ENCODE data around the gene TRIM40.

The TRIM40 gene

DNA sequence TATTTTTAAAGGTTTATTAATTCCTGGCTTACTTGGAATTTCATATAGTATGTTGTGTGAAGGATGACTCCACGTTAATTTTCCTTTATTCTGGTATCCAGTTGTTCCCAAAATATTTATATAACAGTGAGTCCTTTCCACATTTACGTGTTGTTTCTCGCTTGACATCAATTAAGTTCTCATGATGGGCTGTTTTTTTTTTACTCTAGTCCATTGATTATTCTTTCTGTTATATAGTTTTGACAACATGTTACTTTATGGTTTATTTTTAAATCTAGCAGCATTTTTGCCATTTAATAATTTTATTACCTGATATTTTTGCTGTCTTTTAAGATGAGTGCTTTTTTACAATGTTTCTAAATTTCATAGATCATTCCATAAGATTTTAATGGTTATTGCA is 6.7 kb downstream of the TRIM40 start:
- H2BK5ac ChIP-seq (ENCODE audit: low read depth, low read length, poor library complexity, severe bottlenecking), result no peak overlapping the region
- no CpG with 5 or more reads among the region's 3 CpGs for WGBS
- H3K36me3 ChIP-seq (ENCODE audit: control insufficient read depth in 1 of 2, insufficient read depth in 2 of 2, low read depth in 1 of 2, low read length in 2 of 2), result no peaks in the 10 kb centered on the region
- H4K91ac ChIP-seq (ENCODE audit: low read length), result no peak overlapping the region
- H3K27me3 ChIP-seq (ENCODE audit: control insufficient read depth in 1 of 2, insufficient read depth in 1 of 2, low read length in 2 of 2), result peaks cover 36 to 44% of the 10 kb centered on the region in 2 experiments
- H3K14ac ChIP-seq (ENCODE audit: low read length in 2 of 2), result no peak overlapping the region
- no peak overlapping the region for H3K9ac ChIP-seq (ENCODE audit: low read length)
- H3K4me1 ChIP-seq (ENCODE audit: control insufficient read depth, insufficient read depth, low read depth, low read length), result no peaks in the 10 kb centered on the region
- H2BK15ac ChIP-seq (ENCODE audit: low read depth, poor library complexity, severe bottlenecking), result no peak overlapping the region
- H3K4me2 ChIP-seq (ENCODE audit: low read length, poor library complexity, severe bottlenecking), result no peak overlapping the region
- no peaks in the 10 kb centered on the region for H3K79me1 ChIP-seq (replicated peaks; ENCODE audit: low read length, poor library complexity, severe bottlenecking)
- no peak overlapping the region for H4K8ac ChIP-seq (ENCODE audit: low read length)
- H3K18ac ChIP-seq (ENCODE audit: low read depth in 1 of 2, low read length in 2 of 2), result no peak overlapping the region
- no peak overlapping the region for H3K23ac ChIP-seq (ENCODE audit: low read length in 2 of 2)
- no peak overlapping the region for H2BK12ac ChIP-seq (ENCODE audit: low read length in 2 of 2)
- H2BK120ac ChIP-seq (ENCODE audit: low read depth, low read length), result no peak overlapping the region
- H3K4me3 ChIP-seq (ENCODE audit: insufficient read depth in 1 of 2, low read depth in 1 of 2, low read length in 2 of 2), result no peak overlapping the region
- no peaks in the 10 kb centered on the region for H3K9me3 ChIP-seq (ENCODE audit: control insufficient read depth, low read length)
- no peak overlapping the region for H3K27ac ChIP-seq (ENCODE audit: low read length, poor library complexity, severe bottlenecking)
- no peak overlapping the region for H2AK5ac ChIP-seq (ENCODE audit: low read length, severe bottlenecking)
- DNase-seq, result no peak
- H3K4ac ChIP-seq (ENCODE audit: low read depth in 1 of 2, low read length in 2 of 2), result no peak overlapping the region
- H2AFZ ChIP-seq (ENCODE audit: low read depth, low read length), result no peak overlapping the region

DNA sequence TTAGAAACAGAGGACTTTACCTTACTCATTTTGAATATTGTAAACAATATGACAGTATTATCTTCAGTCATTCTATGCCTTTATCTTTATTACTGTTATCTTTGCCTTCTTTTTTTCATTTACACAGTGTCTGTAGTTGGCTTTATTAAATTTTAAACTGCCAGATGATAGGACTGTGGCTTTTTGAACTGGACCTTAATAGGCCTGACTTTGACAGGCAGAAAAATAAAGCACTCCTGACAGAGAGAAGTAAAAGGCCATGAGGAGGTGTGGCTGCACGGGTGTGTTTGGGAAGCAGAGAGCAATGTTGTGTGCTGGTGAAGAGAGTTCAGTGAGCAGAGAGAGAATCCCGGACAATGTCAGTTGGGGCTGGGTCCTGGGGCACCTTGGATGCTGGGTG is 7.8 kb downstream of the TRIM40 start:
- H3K23ac ChIP-seq (ENCODE audit: low read length in 2 of 2), result no peak overlapping the region
- no peak overlapping the region for H3K4ac ChIP-seq (ENCODE audit: low read depth in 1 of 2, low read length in 2 of 2)
- H2AFZ ChIP-seq (ENCODE audit: low read depth, low read length), result no peak overlapping the region
- no peaks in the 10 kb centered on the region for H3K9me3 ChIP-seq (ENCODE audit: control insufficient read depth, low read length)
- H3K4me3 ChIP-seq (ENCODE audit: insufficient read depth in 1 of 2, low read depth in 1 of 2, low read length in 2 of 2), result no peak overlapping the region
- H2BK15ac ChIP-seq (ENCODE audit: low read depth, poor library complexity, severe bottlenecking), result no peak overlapping the region
- no peaks in the 10 kb centered on the region for H3K36me3 ChIP-seq (ENCODE audit: control insufficient read depth in 1 of 2, insufficient read depth in 2 of 2, low read depth in 1 of 2, low read length in 2 of 2)
- H3K79me1 ChIP-seq (replicated peaks; ENCODE audit: low read length, poor library complexity, severe bottlenecking), result no peaks in the 10 kb centered on the region
- H3K18ac ChIP-seq (ENCODE audit: low read depth in 1 of 2, low read length in 2 of 2), result no peak overlapping the region
- no peak overlapping the region for H2BK120ac ChIP-seq (ENCODE audit: low read depth, low read length)
- no peak overlapping the region for H3K14ac ChIP-seq (ENCODE audit: low read length in 2 of 2)
- H2AK5ac ChIP-seq (ENCODE audit: low read length, severe bottlenecking), result no peak overlapping the region
- H3K9ac ChIP-seq (ENCODE audit: low read length), result no peak overlapping the region
- no peak for DNase-seq
- peaks cover 36 to 51% of the 10 kb centered on the region in 2 experiments for H3K27me3 ChIP-seq (ENCODE audit: control insufficient read depth in 1 of 2, insufficient read depth in 1 of 2, low read length in 2 of 2)
- H2BK12ac ChIP-seq (ENCODE audit: low read length in 2 of 2), result no peak overlapping the region
- no peak overlapping the region for H2BK5ac ChIP-seq (ENCODE audit: low read depth, low read length, poor library complexity, severe bottlenecking)
- 60% methylated on average over 2 of the region's 2 CpGs for WGBS
- no peaks in the 10 kb centered on the region for H3K4me1 ChIP-seq (ENCODE audit: control insufficient read depth, insufficient read depth, low read depth, low read length)
- no peak overlapping the region for H3K27ac ChIP-seq (ENCODE audit: low read length, poor library complexity, severe bottlenecking)
- H3K4me2 ChIP-seq (ENCODE audit: low read length, poor library complexity, severe bottlenecking), result no peak overlapping the region
- H4K8ac ChIP-seq (ENCODE audit: low read length), result no peak overlapping the region
- no peak overlapping the region for H4K91ac ChIP-seq (ENCODE audit: low read length)

DNA sequence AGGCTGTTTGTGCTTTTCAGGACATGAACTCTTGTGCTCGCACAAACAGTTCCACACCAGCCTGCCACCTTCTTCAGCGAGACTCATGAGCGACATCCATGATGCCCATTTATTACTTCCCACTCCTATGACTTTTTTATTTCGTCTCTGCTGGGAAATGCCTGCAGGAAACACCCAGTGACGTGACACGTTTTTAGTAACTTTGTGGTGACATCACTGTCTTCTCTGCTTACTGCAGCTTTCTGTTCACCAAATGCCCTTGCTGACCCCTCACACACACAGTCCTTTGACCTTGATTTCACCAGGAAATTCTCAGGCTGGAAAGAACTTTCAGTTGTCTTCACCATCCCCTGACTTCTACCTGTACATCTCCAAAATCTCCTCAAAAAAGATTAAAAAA is 8.9 kb downstream of the TRIM40 start:
- Histone ChIP-seq H3K36me3 (ENCODE audit: control insufficient read depth in 1 of 2, insufficient read depth in 2 of 2, low read depth in 1 of 2, low read length in 2 of 2) (no peaks in the 10 kb centered on the region), H3K4me3 (ENCODE audit: insufficient read depth in 1 of 2, low read depth in 1 of 2, low read length in 2 of 2) (no peak overlapping the region), H3K23ac (ENCODE audit: low read length in 2 of 2) (no peak overlapping the region), H3K4me1 (ENCODE audit: control insufficient read depth, insufficient read depth, low read depth, low read length) (no peaks in the 10 kb centered on the region), H2BK120ac (ENCODE audit: low read depth, low read length) (no peak overlapping the region), H3K14ac (ENCODE audit: low read length in 2 of 2) (no peak overlapping the region), H2BK12ac (ENCODE audit: low read length in 2 of 2) (no peak overlapping the region), H3K27me3 (ENCODE audit: control insufficient read depth in 1 of 2, insufficient read depth in 1 of 2, low read length in 2 of 2) (peaks cover 36 to 51% of the 10 kb centered on the region in 2 experiments), H3K79me1 (replicated peaks; ENCODE audit: low read length, poor library complexity, severe bottlenecking) (no peaks in the 10 kb centered on the region), H2BK15ac (ENCODE audit: low read depth, poor library complexity, severe bottlenecking) (no peak overlapping the region), H3K4ac (ENCODE audit: low read depth in 1 of 2, low read length in 2 of 2) (no peak overlapping the region), H4K8ac (ENCODE audit: low read length) (no peak overlapping the region), H2BK5ac (ENCODE audit: low read depth, low read length, poor library complexity, severe bottlenecking) (no peak overlapping the region), H3K9me3 (ENCODE audit: control insufficient read depth, low read length) (no peaks in the 10 kb centered on the region), H3K9ac (ENCODE audit: low read length) (no peak overlapping the region), H3K18ac (ENCODE audit: low read depth in 1 of 2, low read length in 2 of 2) (no peak overlapping the region), H3K4me2 (ENCODE audit: low read length, poor library complexity, severe bottlenecking) (no peak overlapping the region), H4K91ac (ENCODE audit: low read length) (no peak overlapping the region), H2AK5ac (ENCODE audit: low read length, severe bottlenecking) (no peak overlapping the region), H3K27ac (ENCODE audit: low read length, poor library complexity, severe bottlenecking) (no peak overlapping the region), H2AFZ (ENCODE audit: low read depth, low read length) (no peak overlapping the region)
- no peak for DNase-seq
- 75% methylated on average over 6 of the region's 6 CpGs for WGBS

DNA sequence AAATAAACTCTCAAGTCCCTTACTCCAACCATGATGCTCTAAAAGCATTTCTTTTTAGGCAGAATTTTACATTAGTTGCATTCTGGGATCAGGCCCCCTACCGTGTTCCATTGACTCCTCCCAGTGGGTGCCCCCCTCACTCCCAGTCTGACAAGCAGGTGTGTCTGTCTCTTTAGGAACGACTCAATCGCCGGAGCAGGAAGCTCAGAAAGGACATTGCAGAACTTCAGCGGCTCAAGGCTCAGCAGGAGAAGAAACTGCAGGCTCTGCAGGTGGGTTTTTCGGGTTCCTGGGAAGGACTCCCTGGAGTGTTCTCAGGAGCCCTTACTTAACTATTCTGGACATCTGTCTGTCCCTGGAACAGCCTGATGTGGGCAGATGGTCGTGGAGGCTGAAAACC is 9.9 kb downstream of the TRIM40 start:
- Histone ChIP-seq H3K27ac (ENCODE audit: low read length, poor library complexity, severe bottlenecking) (no peak overlapping the region), H4K8ac (ENCODE audit: low read length) (no peak overlapping the region), H3K9me3 (ENCODE audit: control insufficient read depth, low read length) (no peaks in the 10 kb centered on the region), H2BK5ac (ENCODE audit: low read depth, low read length, poor library complexity, severe bottlenecking) (no peak overlapping the region), H2AFZ (ENCODE audit: low read depth, low read length) (no peak overlapping the region), H2BK120ac (ENCODE audit: low read depth, low read length) (no peak overlapping the region), H3K79me1 (replicated peaks; ENCODE audit: low read length, poor library complexity, severe bottlenecking) (no peaks in the 10 kb centered on the region), H3K4me2 (ENCODE audit: low read length, poor library complexity, severe bottlenecking) (no peak overlapping the region), H3K27me3 (ENCODE audit: control insufficient read depth in 1 of 2, insufficient read depth in 1 of 2, low read length in 2 of 2) (peaks cover 33 to 59% of the 10 kb centered on the region in 2 experiments), H2BK12ac (ENCODE audit: low read length in 2 of 2) (no peak overlapping the region), H3K14ac (ENCODE audit: low read length in 2 of 2) (no peak overlapping the region), H2AK5ac (ENCODE audit: low read length, severe bottlenecking) (no peak overlapping the region), H3K23ac (ENCODE audit: low read length in 2 of 2) (no peak overlapping the region), H3K4me1 (ENCODE audit: control insufficient read depth, insufficient read depth, low read depth, low read length) (no peaks in the 10 kb centered on the region), H3K36me3 (ENCODE audit: control insufficient read depth in 1 of 2, insufficient read depth in 2 of 2, low read depth in 1 of 2, low read length in 2 of 2) (no peaks in the 10 kb centered on the region), H3K9ac (ENCODE audit: low read length) (no peak overlapping the region), H2BK15ac (ENCODE audit: low read depth, poor library complexity, severe bottlenecking) (no peak overlapping the region), H3K4me3 (ENCODE audit: insufficient read depth in 1 of 2, low read depth in 1 of 2, low read length in 2 of 2) (no peak overlapping the region), H3K4ac (ENCODE audit: low read depth in 1 of 2, low read length in 2 of 2) (no peak overlapping the region), H3K18ac (ENCODE audit: low read depth in 1 of 2, low read length in 2 of 2) (no peak overlapping the region), H4K91ac (ENCODE audit: low read length) (no peak overlapping the region)
- 54% methylated on average over 7 of the region's 7 CpGs for WGBS
- DNase-seq, result no peak
